Caki2 (cell line): ENCODE data around the gene MOV10. TPM values are rescaled to one million over a fixed set of nuclear protein-coding genes. Genes with fewer than 3 reads are reported as not detected.

Experiments used
- DNase-seq: peaks from one replicate; pipeline ENCODE4 v3.0.0-alpha.2; 2015; ENCODE audit warnings: low read depth
- in situ Hi-C: cut with HindIII; loops from 2 replicates; pipeline ENCODE4 v1.10.0; 2016; ENCODE audit warnings: low sequenced_read_pairs, low pct_unique_long_range_greater_than_20kb, mixed read lengths
- total RNA-seq: library from RNA; depleted of rRNA; stranded (reverse); fragments of >200 nt; shearing (Covaris generic); gene quantifications from 2 replicates; pipeline ENCODE4 v1.2.3, GENCODE V29; 2014; ENCODE audit warnings: low replicate concordance

MOV10 gene
- total RNA-seq, 1 experiment from 2014 or later, result 83.2 TPM

DNA sequence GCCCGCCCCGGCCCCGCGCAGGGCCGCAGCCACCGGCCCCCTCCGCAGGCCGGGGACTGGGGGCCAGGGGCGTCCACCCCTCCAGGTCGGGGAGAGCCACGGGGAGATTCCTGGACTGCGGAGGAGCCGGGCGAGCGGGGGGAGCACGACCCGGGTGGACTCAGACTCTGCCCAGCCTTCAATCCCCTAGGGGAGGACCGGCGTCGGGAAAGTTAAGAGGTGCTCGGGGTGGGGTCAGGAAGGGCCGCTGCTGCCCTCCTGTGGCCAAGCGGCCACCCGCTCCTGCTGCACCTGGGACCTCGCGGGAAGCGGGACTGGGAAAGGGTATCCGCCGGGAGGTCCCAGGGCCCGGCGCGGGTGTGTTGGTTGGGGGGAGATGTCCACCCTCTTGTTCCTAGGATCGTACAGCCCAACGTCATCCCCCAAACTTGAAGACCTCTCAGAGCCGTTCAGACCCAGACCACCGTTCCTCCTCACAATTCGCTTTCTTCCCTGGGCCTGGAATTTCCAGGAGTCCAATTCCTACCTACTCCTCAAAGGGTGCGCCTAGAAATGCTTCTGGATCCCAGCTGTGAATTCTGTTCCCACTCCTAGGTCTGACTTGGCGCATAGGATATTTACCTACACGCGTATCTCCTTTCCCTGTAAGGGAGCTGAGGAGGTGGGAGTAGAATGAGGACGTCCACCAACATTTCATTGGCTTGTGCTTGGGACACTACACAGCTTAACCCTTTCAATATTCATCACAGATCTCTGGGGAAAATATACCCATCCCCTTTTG, 33.0 kb downstream of the MOV10 start:
- DNase-seq, result peak; percentile 85

DNA sequence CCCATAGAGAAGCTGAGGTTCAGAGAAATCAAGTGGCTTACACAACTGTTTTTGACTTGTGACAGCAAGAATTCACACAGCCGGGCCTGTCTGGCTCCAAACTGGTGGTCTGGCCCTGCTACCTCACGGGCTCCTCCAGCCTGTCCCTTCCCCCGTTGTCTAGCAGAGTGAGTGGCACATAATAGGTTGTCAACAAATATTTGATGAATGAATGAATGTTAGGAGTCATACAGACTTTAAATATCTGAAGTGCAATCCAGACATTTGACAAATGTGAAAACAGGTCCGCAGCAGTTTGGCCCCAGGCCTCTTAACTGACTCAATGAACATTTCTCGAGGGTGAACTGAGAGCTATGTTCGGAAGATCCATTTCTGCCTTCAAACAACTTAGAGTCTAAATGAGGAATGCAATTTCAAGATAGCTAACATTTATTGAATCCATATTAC, 33.6 kb downstream of the MOV10 start:
- no peak for DNase-seq
- in situ Hi-C loops, result no loop called here

More for the DNA sequence above, 33.0 kb downstream of the MOV10 start:
- in situ Hi-C loops, result no loop called here

DNA sequence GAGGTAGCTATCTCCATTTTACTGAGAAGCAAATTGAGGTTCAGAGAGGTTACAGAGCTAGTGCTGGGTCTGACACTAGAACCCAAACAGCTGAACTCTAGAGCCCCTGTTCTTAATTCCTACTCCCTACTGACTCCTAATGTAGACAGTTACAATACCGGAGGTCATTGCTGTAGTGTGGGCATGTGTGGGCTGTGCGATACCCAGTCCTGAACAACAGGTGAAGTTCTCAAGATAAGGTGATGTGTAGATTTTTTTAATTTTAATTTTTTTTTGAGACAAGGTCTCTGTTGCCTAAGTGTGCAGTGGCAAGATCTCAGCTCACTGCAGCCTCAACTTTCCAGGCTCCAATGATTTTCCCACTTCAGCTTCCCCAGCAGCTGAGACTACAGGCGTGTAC, 34.0 kb downstream of the MOV10 start:
- DNase-seq, result no peak
- in situ Hi-C loops, result no loop called here

DNA sequence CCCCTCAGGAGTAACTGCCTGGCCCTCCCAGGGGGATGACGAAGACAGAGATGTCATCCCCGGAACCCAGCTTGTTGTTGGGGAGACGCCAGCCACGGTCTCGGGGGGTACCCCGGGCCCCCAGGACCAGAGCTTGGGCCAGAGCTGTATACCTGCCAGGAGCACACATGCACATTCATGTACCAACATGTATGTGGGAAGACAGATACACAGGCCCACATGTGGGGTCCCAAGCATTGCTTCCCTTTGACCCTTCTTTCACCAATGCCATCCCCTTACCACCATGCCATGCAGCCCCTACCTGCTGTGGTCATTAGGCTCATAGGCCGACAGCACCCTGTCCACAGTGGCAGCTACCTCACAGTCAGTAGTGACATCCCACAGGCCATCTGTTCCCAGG, 35.7 kb downstream of the MOV10 start:
- in situ Hi-C loops, result no loop called here

DNA sequence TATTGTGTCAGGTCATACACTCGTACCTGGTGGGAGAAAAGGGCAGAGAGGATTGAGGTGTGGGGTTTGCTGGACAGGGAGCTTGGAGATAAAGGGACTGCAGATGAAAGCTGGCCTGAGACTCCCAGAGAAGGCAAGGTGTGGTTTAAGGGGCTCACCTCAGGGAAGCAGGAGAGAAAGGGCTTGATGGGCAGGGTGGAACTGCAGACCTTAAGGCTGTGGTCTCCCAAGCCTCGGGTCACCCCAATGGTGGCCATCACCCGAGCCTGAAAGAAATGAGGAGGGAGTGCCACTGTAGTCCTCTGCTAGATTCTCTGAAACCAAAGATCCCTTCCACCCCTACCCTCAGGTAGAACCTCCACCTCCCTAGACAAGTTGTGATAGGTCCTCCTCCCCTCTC, 36.1 kb downstream of the MOV10 start:
- in situ Hi-C loops, result no loop called here
- no peak for DNase-seq

More for the DNA sequence above, 35.7 kb downstream of the MOV10 start:
- DNase-seq, result no peak

DNA sequence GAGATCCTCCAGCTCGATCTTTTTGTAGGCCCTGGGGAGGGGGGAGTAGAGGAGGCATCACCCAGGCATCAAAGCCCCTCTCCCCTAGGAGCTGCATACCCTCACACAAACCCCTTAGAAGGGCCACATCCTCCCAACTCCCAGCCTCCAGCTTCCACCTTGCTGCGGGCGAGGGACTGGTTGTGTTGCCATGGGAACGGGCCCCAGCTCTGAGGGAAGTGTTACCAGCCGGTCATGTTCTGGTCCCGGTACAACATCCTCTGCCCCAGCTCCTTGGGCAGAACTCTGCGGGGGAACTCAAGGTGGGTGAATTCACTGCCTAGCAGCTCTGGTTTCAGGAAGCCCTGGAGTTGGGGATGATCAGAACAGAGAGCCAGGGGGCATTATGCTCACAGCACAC, 36.6 kb downstream of the MOV10 start:
- DNase-seq, result no peak
- in situ Hi-C loops, result no loop called here

DNA sequence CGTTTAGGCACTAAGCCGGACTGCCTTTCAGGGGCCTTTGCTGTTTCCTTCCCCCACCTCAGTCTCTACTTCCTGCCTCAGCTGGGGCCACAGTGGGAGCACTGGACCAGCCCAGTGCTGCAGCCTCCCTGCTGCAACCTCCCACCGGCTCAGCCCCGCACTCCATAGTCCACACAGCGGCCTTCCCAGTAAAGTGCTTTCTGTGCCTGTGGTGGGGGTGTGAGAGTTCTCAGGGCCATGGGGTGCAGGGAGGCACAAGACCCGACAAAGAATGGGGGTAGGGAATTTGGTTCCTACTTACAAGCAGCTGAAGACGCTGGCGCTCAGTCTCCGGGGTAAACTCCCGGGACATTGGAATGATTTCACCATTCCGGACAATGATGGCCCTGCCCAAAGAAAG, 37.2 kb downstream of the MOV10 start:
- in situ Hi-C loops, result no loop called here
- no peak for DNase-seq

DNA sequence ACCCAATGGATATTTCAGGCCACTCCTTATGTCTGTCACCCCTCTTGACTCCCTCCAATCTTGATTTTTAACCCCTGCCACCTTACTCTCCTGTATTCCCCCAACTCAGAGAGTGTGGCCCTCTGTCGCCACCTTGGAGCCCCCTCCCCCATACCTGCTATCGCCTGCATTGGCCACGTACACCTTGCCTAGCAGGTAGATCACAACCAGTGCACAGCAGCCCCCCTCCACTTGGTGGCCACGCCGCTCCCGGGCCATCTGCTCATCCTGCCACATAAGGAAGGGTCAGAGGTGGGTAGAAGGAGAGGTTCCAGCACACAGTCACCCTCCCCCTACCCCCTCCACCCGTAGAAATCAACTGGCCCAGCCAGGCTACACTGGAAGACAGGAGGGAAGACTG, 37.7 kb downstream of the MOV10 start:
- DNase-seq, result no peak
- in situ Hi-C loops, result no loop called here

DNA sequence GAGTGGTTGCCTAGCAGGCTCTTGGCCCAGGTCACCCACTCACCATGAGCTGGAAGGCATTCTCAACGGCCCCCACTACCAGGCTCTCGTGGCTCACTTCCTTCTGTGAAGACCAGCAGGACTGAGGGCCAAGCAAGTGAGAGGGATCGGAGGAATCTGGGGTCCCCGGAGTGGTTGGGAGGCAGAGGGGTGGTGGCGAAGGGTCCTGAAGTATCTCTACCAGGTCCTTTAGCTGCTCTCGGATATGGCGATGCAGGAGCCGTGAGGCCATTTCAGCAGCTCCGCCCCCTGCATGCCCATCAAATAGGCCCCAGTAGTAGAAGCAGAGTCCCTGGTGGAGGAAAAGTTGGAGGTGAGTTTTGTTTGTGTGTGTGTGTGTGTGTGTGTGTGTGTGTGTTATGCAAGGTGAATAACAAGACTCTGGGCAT, 38.3 kb downstream of the MOV10 start:
- DNase-seq, result no peak
- in situ Hi-C loops, result no loop called here

DNA sequence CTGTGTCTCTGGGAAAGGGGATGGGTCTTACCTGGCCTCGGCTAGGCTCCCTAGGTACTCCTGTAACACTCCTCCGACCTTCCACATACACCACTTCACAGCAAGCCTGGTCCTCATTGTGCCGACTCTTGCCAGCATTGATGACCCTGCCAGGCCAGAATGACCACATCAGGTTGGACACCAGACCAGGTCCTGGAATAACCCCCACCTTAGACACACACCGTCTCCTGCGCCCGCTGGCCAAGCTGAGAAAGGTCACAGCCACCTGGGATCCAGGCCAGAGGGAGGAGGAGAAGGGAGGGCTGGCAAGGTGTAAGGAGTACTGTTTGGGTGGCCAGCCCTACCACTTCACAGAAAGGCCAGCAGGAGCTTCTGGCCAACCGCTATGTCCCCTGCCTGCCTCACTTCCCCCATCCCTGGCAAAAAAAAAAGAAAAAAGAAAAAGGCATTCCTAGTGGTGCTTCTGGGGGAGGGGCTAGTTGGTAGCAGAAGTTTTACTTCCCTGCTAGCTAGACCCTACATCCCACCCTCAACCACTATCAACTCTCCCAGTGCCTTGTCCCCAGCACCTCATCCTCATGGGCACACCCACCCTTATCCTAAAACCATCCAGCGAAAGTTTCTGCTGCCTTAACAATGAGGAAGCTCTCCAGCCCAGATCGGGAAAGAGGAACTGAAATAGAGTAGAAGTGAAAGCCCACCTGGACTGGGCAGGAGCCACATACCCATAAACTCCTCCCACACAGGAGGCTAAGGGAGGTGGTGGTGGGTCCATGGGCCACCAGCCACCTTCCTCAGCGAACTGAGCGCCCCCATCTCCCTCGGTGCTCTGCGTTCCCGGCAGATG, 39.2 kb downstream of the MOV10 start:
- DNase-seq, result no peak
- in situ Hi-C loops, result no loop called here

DNA sequence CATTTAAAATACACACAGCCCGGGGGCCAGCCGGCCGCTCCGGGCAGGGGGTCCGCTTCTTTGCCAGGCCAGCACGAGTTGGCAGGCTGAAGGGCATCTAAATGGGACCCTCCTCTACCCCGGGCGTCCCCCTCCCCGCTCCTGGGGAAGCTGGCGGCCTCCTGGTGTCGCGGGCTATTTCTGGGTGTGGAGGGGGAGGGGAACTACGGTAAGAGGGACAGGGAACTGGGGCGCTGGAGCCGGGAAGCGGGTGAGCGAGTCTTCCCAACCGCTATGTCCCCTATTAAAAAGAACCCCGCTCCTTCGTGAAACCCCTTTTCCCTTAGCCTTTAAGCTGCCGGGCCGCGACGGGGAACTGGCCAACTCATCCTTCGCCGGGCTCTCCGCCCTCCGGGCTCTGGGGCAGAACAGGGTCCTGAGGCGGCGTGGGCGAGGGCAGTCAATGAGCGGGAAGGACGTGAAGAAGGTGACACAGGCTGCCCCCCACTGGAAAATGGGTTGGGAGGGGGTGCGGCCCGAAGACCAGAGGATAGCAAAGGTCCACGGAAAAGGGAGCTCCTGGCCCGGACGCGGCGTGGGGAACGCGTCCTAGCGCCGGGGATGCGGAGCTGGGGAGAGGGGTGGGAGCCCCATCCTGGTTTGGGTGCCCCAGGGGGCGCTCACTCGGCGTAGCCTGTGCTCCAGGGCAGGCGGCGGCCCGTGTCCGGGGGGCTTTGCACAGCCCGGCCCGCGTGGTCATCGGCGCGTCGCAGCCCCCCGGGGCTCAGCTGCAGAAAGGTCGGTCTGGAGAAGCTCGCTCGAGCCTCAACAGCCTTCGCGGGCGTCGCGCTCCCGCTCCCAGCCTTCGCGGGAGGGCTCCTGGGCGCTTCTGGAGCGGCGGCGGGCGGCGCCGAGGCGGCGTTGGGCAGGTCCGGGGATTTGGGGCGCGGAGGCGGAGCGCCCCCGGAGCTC, 40.1 kb downstream of the MOV10 start:
- DNase-seq, result peak; percentile 47
- in situ Hi-C loops, result no loop called here

DNA sequence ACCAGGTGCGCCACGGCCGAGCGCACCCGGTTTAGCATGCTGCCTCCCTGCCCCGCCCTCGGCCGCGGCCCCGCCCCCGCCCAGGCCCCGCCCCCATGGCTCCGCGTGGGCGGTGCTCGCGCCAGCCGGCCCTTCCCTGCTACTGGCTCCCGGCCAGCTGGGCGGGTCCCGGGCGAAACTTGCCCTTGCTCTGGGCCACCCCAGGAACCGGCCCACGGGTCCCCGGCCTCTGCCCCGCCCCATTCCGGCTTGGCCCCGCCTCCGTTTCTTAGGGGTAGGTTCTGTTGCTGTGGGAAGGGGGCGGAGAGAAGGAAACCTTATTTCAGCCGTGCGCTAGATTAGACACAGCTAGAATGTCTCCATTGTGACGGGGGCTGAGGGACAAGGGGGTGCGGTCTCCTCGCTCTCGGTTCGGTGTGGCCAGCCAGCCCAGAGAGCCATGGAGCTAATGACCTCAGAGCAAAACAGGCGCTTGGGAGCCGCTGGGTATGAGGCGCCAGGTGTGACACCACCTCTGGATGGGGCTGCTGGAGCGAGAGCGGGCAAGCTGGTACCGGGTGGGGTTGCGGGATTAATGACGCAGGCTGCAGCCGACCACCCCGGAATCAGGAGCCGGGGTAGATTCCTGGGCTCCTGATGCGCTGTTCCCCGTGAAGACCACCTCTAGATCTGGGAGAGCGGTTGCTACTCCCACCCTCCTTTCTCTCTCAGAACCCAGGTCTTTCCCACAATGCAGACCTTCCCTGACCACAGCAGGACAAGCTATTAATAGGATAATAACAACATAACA, 41.0 kb downstream of the MOV10 start, which contains the start of gene PPM1J:
Gene PPM1J, minus strand, starts transcription at position 69 of the 790 bp plus-strand sequence. Its CDS starts 31 bp downstream, at position 38.
- in situ Hi-C loops, result no loop called here
- peak; percentile 92 for DNase-seq

DNA sequence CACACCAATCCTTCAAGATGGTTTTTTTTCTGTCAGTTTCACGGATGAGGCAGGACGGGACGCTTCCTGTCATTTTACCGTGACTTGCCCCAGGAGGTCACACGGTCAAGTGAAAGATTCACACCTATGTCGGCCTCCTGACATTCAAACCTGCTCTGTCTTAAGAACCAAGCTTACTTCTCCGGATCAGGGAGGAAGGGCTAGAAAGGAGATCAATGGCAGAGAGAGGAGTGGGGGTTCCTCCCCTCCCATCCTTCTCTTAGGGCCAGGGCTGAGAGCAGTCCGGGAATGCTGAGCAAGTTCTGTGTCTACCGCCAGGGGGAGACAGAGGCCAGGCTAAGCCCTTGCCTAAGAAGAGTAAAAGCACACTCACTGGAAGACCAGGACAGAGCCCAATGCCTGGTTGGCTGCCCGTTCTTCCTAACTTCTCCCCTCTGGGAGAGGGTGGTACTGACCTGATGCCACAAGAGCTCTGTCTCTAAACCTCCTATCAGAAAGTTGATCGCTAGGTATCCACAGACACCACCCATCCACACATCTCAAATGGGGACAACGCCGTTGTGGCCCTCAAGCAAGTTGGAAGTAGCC, 41.8 kb downstream of the MOV10 start:
- in situ Hi-C loops, result no loop called here
- peak; percentile 81 for DNase-seq

DNA sequence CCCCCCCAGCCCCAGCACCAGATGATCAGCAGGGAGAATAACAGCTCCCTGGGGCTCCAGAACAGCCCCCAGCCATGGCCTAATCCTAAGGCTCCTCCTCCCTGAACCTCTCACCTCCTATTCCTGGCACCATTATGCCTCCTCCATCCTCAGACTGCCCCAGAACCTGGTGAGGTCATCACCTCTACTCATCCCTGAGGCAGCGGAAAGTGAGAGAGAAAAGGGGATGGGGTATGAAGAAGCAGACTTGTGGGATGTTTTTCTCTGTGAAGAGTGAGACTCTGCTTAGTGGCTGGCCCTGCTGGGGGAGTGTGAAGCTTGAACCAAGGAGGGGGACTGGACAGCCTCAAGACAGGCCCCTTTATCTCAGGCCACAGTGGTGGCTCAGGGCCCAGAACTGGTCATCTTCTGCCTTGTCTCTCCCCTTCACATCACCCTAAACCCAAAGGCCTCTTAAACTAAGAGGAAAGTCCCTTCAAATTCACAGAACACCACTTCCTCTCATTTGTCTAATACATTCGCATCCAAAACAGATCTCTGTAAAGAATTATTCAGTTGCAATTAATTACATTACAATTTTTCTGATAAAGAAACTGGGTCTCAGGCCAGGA, 42.9 kb downstream of the MOV10 start:
- in situ Hi-C loops, result no loop called here

DNA sequence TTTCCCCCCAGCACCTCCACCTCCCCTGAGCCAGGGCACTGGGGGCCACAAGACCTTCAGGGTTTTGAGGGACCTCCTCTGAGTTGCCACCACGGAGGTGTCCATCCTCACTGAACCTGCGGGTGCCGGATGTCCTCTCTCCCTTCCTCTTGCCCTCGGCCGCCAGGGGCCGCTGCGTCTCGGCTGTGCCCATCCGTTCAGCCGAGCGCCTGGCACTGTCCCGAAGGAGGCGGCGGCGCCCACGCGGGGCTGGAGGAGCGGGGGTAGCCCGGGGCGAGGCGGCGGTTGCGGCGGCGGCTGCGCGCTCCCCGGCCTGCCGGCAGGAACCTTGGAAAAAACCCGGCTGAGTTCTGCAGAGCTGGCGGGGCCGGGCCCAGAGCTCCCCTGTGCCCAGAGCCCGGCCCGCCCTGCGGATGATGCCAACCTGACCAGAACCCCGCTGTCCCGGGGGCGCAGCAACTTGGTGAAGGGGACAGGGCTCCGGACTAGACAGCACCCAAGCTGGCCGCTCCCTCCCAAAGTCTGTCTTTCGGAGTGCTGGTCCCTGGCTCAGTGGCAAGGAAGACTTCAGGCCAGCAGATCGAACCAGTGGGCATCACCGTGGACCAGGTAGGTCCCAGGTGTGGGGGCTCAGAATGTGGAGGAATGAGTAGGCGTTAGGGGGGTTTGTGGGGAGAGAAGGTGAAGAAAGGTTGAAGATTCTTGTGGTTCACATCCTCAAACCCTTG, 44.4 kb downstream of the MOV10 start:
- DNase-seq, result peak; percentile 56
- in situ Hi-C loops, result no loop called here

More for the DNA sequence above, 42.9 kb downstream of the MOV10 start:
- DNase-seq, result no peak

DNA sequence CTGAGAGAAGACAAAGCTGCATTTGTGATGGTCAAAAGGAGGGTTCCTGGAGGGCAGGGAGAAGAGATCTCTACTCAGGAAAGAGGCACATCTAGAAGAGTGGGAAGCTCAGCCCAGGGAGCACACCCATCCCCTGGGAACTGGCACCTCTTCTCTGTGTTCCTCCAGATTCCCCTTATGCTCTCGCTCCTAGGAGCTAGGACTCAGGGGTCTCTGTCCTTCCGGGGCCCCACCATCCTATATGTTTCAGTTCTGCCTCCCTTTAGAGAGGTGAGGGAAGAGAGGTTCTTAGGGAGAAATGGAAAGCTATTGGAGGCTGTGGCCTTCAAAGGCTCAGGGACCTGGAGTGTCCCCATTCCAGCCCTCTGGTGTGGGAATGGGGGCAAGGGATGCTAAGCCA, 45.2 kb downstream of the MOV10 start:
- in situ Hi-C loops, result no loop called here
- DNase-seq, result no peak
